ENCODE data around the gene CEP70. TPM values are rescaled to one million over a fixed set of nuclear protein-coding genes. Genes with fewer than 3 reads are reported as not detected.

CEP70 gene
- polyA plus RNA-seq, 1 experiment: 14.6 TPM

DNA sequence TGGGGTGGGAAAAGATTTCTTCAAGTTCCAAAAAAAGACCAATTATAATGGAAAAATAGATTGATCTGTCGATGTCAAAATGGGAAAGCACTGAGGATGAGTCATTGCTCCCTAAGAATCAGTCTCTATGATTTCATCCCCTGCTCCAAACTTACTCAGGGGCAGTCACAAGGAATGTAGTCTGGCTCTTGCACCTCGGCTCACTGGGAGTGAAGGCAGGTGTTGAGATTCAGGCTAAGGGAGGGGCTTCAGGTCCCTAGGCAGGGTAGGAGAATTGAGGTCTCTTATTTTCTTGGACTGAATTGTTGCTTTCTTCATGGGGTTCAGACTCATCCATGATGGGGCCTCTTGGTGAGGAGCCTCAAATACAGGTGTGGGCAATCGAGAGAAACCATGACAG lies 145.4 kb downstream of the CEP70 start:
- POLR2A ChIA-PET: no interaction called here
- Histone ChIP-seq H3K4me3 (ENCODE audit: low read depth, low read length) (no peak overlapping the region), H3K9me3 (ENCODE audit: control insufficient read depth, insufficient read depth, low read length) (peaks cover 6% of the 10 kb centered on the region), H3K27me3 (ENCODE audit: control insufficient read depth, insufficient read depth, low read length) (peaks cover 5% of the 10 kb centered on the region), H3K27ac (ENCODE audit: low read depth, low read length) (no peak overlapping the region)
- CTCF ChIA-PET: interaction anchor here (1.5 kb wide), 1 partner anchor 30 kb away, joined by 3 read pairs; no protein-coding TSS in a partner anchor
- no peak for DNase-seq (ENCODE audit: low read depth, low spot score)
- TF ChIP-seq, protein P1, sequence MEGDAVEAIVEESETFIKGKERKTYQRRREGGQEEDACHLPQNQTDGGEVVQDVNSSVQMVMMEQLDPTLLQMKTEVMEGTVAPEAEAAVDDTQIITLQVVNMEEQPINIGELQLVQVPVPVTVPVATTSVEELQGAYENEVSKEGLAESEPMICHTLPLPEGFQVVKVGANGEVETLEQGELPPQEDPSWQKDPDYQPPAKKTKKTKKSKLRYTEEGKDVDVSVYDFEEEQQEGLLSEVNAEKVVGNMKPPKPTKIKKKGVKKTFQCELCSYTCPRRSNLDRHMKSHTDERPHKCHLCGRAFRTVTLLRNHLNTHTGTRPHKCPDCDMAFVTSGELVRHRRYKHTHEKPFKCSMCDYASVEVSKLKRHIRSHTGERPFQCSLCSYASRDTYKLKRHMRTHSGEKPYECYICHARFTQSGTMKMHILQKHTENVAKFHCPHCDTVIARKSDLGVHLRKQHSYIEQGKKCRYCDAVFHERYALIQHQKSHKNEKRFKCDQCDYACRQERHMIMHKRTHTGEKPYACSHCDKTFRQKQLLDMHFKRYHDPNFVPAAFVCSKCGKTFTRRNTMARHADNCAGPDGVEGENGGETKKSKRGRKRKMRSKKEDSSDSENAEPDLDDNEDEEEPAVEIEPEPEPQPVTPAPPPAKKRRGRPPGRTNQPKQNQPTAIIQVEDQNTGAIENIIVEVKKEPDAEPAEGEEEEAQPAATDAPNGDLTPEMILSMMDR (IDR thresholded peaks at IDR 0.05; ENCODE audit: low read depth, low read length): no peak

DNA sequence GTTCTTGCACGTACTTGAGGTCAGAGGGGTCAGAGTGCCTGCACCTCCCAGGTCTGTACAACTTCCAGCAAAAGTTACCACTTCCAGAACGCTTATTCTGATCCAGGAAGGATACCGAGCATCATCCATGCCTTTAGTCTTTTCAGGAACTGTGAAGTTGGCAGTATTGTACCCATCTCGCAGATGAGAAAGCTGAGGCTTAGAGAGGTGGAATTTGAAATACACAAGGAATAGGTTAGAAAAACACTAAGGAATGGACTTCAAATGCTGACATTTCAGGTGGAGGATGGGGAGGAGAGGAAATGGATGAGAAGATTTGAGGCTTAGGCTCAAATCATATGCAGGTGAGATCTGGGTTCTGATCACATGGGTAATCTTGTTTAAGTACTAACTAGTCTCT lies 148.4 kb downstream of the CEP70 start:
- Histone ChIP-seq H3K27ac (ENCODE audit: low read depth, low read length) (no peak overlapping the region), H3K9me3 (ENCODE audit: control insufficient read depth, insufficient read depth, low read length) (no peaks in the 10 kb centered on the region), H3K4me3 (ENCODE audit: low read depth, low read length) (no peak overlapping the region), H3K27me3 (ENCODE audit: control insufficient read depth, insufficient read depth, low read length) (peaks cover 2% of the 10 kb centered on the region)
- TF ChIP-seq, protein P1 (IDR thresholded peaks at IDR 0.05; ENCODE audit: low read depth, low read length): no peak
- ChIA-PET POLR2A (no interaction called here), CTCF (no interaction called here)
- DNase-seq (ENCODE audit: low read depth, low spot score): no peak

DNA sequence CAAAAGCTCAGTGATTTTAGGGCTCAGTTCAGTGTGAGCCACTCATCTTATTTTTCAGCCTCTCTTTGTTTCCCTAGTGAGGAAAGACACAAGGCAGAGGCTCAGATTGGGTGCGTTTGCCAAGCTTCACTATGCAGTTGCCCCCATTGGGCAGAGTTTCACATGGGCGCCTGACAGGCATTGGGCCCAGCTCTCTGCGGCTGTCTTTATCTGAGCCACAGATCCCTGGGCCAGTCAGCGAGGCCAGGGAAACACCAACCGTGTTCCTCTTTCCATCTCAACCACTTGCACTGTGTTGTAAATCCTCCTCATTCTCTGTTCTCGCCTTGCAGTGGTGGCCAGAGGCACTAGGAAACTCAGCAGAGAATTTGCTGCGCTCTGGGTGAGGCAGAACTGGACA lies 148.8 kb downstream of the CEP70 start:
- ChIA-PET POLR2A (no interaction called here), CTCF (interaction anchor here (0.8 kb wide), 1 partner anchor 470 kb away, joined by 4 read pairs; no protein-coding TSS in a partner anchor)
- TF ChIP-seq, protein P1 (IDR thresholded peaks at IDR 0.05; ENCODE audit: low read depth, low read length): no peak
- Histone ChIP-seq H3K4me3 (ENCODE audit: low read depth, low read length) (no peak overlapping the region), H3K27ac (ENCODE audit: low read depth, low read length) (no peak overlapping the region), H3K9me3 (ENCODE audit: control insufficient read depth, insufficient read depth, low read length) (no peaks in the 10 kb centered on the region), H3K27me3 (ENCODE audit: control insufficient read depth, insufficient read depth, low read length) (peaks cover 3% of the 10 kb centered on the region)
- no peak for DNase-seq (ENCODE audit: low read depth, low spot score)

Other genes starting within 250 kb of the CEP70 start
- 58.3 and 59.1 TPM in 2 replicates for gene MRAS, start 245.7 kb downstream of the CEP70 start, polyA plus RNA-seq (2011; rRNA removed)
- gene ESYT3, start 159.6 kb downstream of the CEP70 start, polyA plus RNA-seq (2011; rRNA removed): 0.01 TPM in 1 of 2 replicates, not detected in the other
- gene FAIM, start 14.5 kb upstream of the CEP70 start, polyA plus RNA-seq (2011; rRNA removed): 4.5 and 5.7 TPM in 2 replicates
- 11.5 and 13.8 TPM in 2 replicates for gene PIK3CB, start 240.7 kb upstream of the CEP70 start, polyA plus RNA-seq (2011; rRNA removed)

Measured in AG04450 (cell line).